H9 (cell line): ENCODE results near the gene NPBWR2. TPM values are rescaled to one million over a fixed set of nuclear protein-coding genes. Genes with fewer than 3 reads are reported as not detected.

Source experiments
- DNase-seq: peaks from one replicate; pipeline ENCODE4 v3.0.0-alpha.2; 2017
- H2AFZ ChIP-seq: one replicate; pipeline ENCODE4 v1.6.1; 2013; ENCODE audit warnings: mild to moderate bottlenecking, low read length, control low read depth, moderate library complexity
- H2AK5ac ChIP-seq: 2 replicates; pipeline ENCODE4 v1.6.1; 2013; ENCODE audit warnings: low read length, control low read depth, mixed read lengths; ENCODE audit not compliant: insufficient read length
- H2BK120ac ChIP-seq: one replicate; pipeline ENCODE4 v1.6.1; 2013; ENCODE audit warnings: low read depth, mild to moderate bottlenecking, low read length, control low read depth, inconsistent platforms; ENCODE audit not compliant: poor library complexity, severe bottlenecking
- H2BK12ac ChIP-seq: 2 replicates; pipeline ENCODE4 v1.6.1; 2013; ENCODE audit warnings: low read length, control low read depth, mixed read lengths, low read depth; ENCODE audit not compliant: insufficient read length
- H2BK15ac ChIP-seq: 2 replicates; pipeline ENCODE4 v1.6.1; 2013; ENCODE audit warnings: low read depth, low read length, control low read depth
- H2BK20ac ChIP-seq: one replicate; pipeline ENCODE4 v1.6.1; 2013; ENCODE audit warnings: low read depth, mild to moderate bottlenecking, low read length, control low read depth, inconsistent platforms; ENCODE audit not compliant: poor library complexity, severe bottlenecking
- H2BK5ac ChIP-seq: 2 replicates; pipeline ENCODE4 v1.6.1; 2013; ENCODE audit warnings: low read length, control low read depth, mixed read lengths; ENCODE audit not compliant: insufficient read length
- H3K14ac ChIP-seq: 2 replicates; pipeline ENCODE4 v1.6.1; 2013; ENCODE audit warnings: low read length, control low read depth; ENCODE audit not compliant: insufficient read depth
- H3K18ac ChIP-seq: 2 replicates; pipeline ENCODE4 v1.6.1; 2013; ENCODE audit warnings: low read depth, mild to moderate bottlenecking, mixed read lengths, low read length, control low read depth; ENCODE audit not compliant: insufficient read length
- H3K23ac ChIP-seq: 2 replicates; pipeline ENCODE4 v1.6.1; 2013; ENCODE audit warnings: low read length, control low read depth, mixed read lengths, low read depth; ENCODE audit not compliant: insufficient read length
- H3K23me2 ChIP-seq: 2 replicates; pipeline ENCODE4 v1.6.1; 2013; ENCODE audit warnings: low read depth, mild to moderate bottlenecking, mixed read lengths, low read length, control low read depth; ENCODE audit not compliant: insufficient read length, poor library complexity, severe bottlenecking
- H3K27ac ChIP-seq: 2 replicates; pipeline ENCODE4 v1.5.1; 2013; ENCODE audit warnings: low read length, control low read depth, mixed read lengths, low read depth; ENCODE audit not compliant: insufficient read length
- H3K27me3 ChIP-seq: 2 replicates; pipeline ENCODE4 v1.6.1; 2013; ENCODE audit warnings: low read length, control low read depth, inconsistent platforms; ENCODE audit not compliant: insufficient read depth
- H3K4ac ChIP-seq: 2 replicates; pipeline ENCODE4 v1.6.1; 2013; ENCODE audit warnings: low read depth, mild to moderate bottlenecking, control low read depth, inconsistent platforms, low read length, moderate library complexity
- H3K4me1 ChIP-seq: 2 replicates; pipeline ENCODE4 v1.6.1; 2013; ENCODE audit warnings: low read length, control low read depth, inconsistent platforms; ENCODE audit not compliant: insufficient read depth
- H3K4me2 ChIP-seq: 2 replicates; pipeline ENCODE4 v1.6.1; 2013; ENCODE audit warnings: low read length, control low read depth, mixed read lengths; ENCODE audit not compliant: insufficient read length, insufficient read depth
- H3K56ac ChIP-seq: 2 replicates; pipeline ENCODE4 v1.6.1; 2013; ENCODE audit warnings: low read depth, mild to moderate bottlenecking, mixed read lengths, low read length, control low read depth; ENCODE audit not compliant: insufficient read length
- H3K79me1 ChIP-seq: 2 replicates; pipeline ENCODE4 v1.6.1; 2013; ENCODE audit warnings: low read depth, mild to moderate bottlenecking, moderate library complexity, low read length, control low read depth, inconsistent platforms; ENCODE audit not compliant: insufficient read depth, poor library complexity, severe bottlenecking
- H3K79me2 ChIP-seq: 2 replicates; pipeline ENCODE4 v1.6.1; 2013; ENCODE audit warnings: low read length, control low read depth, inconsistent platforms; ENCODE audit not compliant: insufficient read depth
- H3K9ac ChIP-seq: 2 replicates; pipeline ENCODE4 v1.6.1; 2013; ENCODE audit warnings: low read length, control low read depth, mixed read lengths; ENCODE audit not compliant: insufficient read length; ENCODE audit errors: extremely low read depth
- H3K9me3 ChIP-seq: one replicate; pipeline ENCODE4 v1.6.1; 2013; ENCODE audit warnings: low read depth, low read length, inconsistent platforms; ENCODE audit not compliant: control insufficient read depth
- H3T11ph ChIP-seq: one replicate; pipeline ENCODE4 v1.6.1; 2013; ENCODE audit warnings: mild to moderate bottlenecking, low read length, control low read depth, inconsistent platforms
- H4K20me1 ChIP-seq: one replicate; pipeline ENCODE4 v1.6.1; 2013; ENCODE audit not compliant: control insufficient read depth, insufficient read length, insufficient read depth
- H4K5ac ChIP-seq: 2 replicates; pipeline ENCODE4 v1.6.1; 2013; ENCODE audit warnings: low read depth, mild to moderate bottlenecking, mixed read lengths, low read length, control low read depth; ENCODE audit not compliant: insufficient read length
- H4K8ac ChIP-seq: replicated peaks from 2 replicates; pipeline ENCODE4 v1.6.1; 2013; ENCODE audit warnings: low read length, control low read depth, mixed read lengths, low read depth; ENCODE audit not compliant: insufficient read length
- H4K91ac ChIP-seq: 2 replicates; pipeline ENCODE4 v1.6.1; 2013; ENCODE audit warnings: low read depth, mild to moderate bottlenecking, moderate library complexity, mixed read lengths, low read length, control low read depth; ENCODE audit not compliant: insufficient read length
- H3K27ac Mint-ChIP-seq, 3 experiments: 2 replicates in 2 of 3; 3 replicates in 1 of 3; pipeline ENCODE4 v1.8.0; 2020 to 2021; ENCODE audit warnings: mixed read lengths in 3 of 3, mild to moderate bottlenecking in 1 of 3, moderate library complexity in 1 of 3
- H3K27me3 Mint-ChIP-seq: 2 replicates; pipeline ENCODE4 v1.8.0; 2021; ENCODE audit warnings: low read depth, mild to moderate bottlenecking, moderate library complexity, mixed read lengths
- H3K36me3 Mint-ChIP-seq, 3 experiments: 2 replicates in 2 of 3; 3 replicates in 1 of 3; pipeline ENCODE4 v1.8.0; 2020 to 2021; ENCODE audit warnings: low read depth in 3 of 3, mixed read lengths in 3 of 3; ENCODE audit not compliant: insufficient read depth in 1 of 3
- H3K4me1 Mint-ChIP-seq, 2 experiments: 2 replicates each; pipeline ENCODE4 v1.8.0; 2020; ENCODE audit warnings: mixed read lengths in 2 of 2
- H3K4me3 Mint-ChIP-seq, 2 experiments: 2 replicates in 1 of 2; 3 replicates in 1 of 2; pipeline ENCODE4 v1.8.0; 2020 to 2021; ENCODE audit warnings: mild to moderate bottlenecking in 2 of 2, mixed read lengths in 2 of 2, moderate library complexity in 1 of 2
- H3K9me3 Mint-ChIP-seq, 2 experiments: 2 replicates in 1 of 2; 3 replicates in 1 of 2; pipeline ENCODE4 v1.8.0; 2020; ENCODE audit warnings: mild to moderate bottlenecking in 2 of 2, mixed read lengths in 2 of 2, moderate library complexity in 1 of 2
- WGBS: extraction: QIAGEN DNeasy Blood & Tissue Kit; methylation state at CpG from one replicate; pipeline ENCODE4 v1.1.7; 2013; ENCODE audit warnings: missing lambda C conversion rate, low lambda C conversion rate, mixed read lengths; ENCODE audit not compliant: insufficient read length; ENCODE audit errors: extremely low coverage; 5-methylcytosine and 5-hydroxymethylcytosine counted together
- total RNA-seq: library from RNA; stranded (reverse); gene quantifications from 2 replicates; pipeline ENCODE4 v1.2.1, GENCODE V29; 2021
- TF ChIP-seq, protein P1 (sequence below): fragments of 200-600 bp; sonication (generic); conservative IDR thresholded peaks from 3 replicates; pipeline ENCODE4 v1.8.0; 2021; ENCODE audit warnings: antibody characterized with exemption, mild to moderate bottlenecking

Gene NPBWR2
- total RNA-seq, 1 experiment from 2014 or later = not detected

DNA sequence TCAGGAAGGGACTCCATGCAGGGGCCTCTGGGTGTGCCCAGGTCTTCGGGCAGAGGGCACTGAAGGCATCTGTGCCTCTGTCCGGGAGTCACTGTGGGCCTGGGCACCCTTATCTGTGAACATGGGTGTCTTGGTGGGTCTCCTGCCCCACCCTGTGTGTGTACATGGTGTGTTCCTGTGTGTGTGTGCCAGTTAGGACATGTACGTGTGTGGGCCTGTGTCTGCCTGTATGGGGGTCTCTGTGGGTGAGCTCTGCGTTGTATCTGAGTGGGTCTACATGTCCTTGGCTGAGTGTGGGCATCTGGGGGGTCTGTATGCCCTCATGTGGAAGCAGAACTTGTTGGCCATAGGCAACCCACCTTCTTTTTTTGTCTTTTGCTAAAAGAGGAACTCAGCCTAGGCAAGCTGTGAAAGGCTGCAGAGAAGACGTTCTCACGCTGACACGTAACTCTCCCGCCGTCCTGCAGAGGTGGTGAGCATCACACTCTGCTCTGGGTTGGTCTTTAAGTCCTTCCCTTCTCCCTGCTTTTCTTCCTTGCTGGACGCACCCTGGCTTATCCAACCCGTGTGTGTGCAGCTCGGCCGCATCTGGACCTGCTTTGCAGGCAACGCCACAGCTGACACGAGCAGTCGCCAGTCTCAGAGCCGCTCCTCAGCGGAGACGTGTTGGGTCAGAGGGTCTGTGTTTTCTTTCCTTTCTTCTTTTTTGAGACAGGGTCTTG, 532 bp upstream of the NPBWR2 start:
- Histone ChIP-seq H2BK15ac (no peak overlapping the region), H2BK12ac (no peak overlapping the region), H3K9ac (no peak overlapping the region), H3K4ac (no peak overlapping the region), H3K14ac (no peak overlapping the region; the same call in 1 of the 2 replicates), H3K23ac (no peak overlapping the region), H4K8ac (no peak overlapping the region), H3K9me3 (no peaks in the 10 kb centered on the region), H3K27me3 (0 out of 2 replicates have a peak, but pooled peaks cover 3% of the 10 kb centered on the region), H3T11ph (no peak overlapping the region), H3K56ac (no peak overlapping the region), H3K79me2 (no peaks in the 10 kb centered on the region), H3K18ac (no peak overlapping the region), H4K5ac (no peak overlapping the region), H2BK5ac (no peak overlapping the region), H3K79me1 (no peaks in the 10 kb centered on the region), H4K20me1 (no peaks in the 10 kb centered on the region), H2BK20ac (no peak overlapping the region), H4K91ac (no peak overlapping the region), H2AFZ (no peak overlapping the region), H2BK120ac (no peak overlapping the region), H2AK5ac (no peak overlapping the region), H3K27ac (no peak overlapping the region), H3K4me2 (no peak overlapping the region), H3K4me1 (no peaks in the 10 kb centered on the region), H3K23me2 (no peaks in the 10 kb centered on the region)
- DNase-seq = no peak
- H3K4me3 Mint-ChIP-seq = no peak overlapping the region
- peaks cover 21% of the 10 kb centered on the region for H3K27me3 Mint-ChIP-seq
- TF ChIP-seq, protein P1, sequence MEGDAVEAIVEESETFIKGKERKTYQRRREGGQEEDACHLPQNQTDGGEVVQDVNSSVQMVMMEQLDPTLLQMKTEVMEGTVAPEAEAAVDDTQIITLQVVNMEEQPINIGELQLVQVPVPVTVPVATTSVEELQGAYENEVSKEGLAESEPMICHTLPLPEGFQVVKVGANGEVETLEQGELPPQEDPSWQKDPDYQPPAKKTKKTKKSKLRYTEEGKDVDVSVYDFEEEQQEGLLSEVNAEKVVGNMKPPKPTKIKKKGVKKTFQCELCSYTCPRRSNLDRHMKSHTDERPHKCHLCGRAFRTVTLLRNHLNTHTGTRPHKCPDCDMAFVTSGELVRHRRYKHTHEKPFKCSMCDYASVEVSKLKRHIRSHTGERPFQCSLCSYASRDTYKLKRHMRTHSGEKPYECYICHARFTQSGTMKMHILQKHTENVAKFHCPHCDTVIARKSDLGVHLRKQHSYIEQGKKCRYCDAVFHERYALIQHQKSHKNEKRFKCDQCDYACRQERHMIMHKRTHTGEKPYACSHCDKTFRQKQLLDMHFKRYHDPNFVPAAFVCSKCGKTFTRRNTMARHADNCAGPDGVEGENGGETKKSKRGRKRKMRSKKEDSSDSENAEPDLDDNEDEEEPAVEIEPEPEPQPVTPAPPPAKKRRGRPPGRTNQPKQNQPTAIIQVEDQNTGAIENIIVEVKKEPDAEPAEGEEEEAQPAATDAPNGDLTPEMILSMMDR = no peak
- H3K9me3 Mint-ChIP-seq = no peaks in the 10 kb centered on the region
- H3K4me1 Mint-ChIP-seq = peaks cover 6 to 14% of the 10 kb centered on the region in 2 experiments; a peak in 3 of 4 replicates
- no peak overlapping the region; a peak in 1 of 7 replicates for H3K27ac Mint-ChIP-seq
- no CpG with 5 or more reads among the region's 19 CpGs for WGBS
- H3K36me3 Mint-ChIP-seq = no peaks in the 10 kb centered on the region
